Suprapubic skin (tissue), 4 donors: ENCODE results near the gene LANCL1.

Source experiments
- CTCF ChIP-seq, 2 donors: fragments of 200-600 bp in 1 of 2; fragments of 450-650 bp in 1 of 2; sonication (generic) in 1 of 2; IDR thresholded peaks; one replicate each; pipeline ENCODE4 v1.5.1; 2016 to 2019; ENCODE audit warnings: antibody characterized with exemption in 2 of 2, mild to moderate bottlenecking in 1 of 2, moderate library complexity in 1 of 2
- POLR2A ChIP-seq, 2 donors: fragments of 450-650 bp; IDR thresholded peaks; one replicate each; pipeline ENCODE4 v1.6.1; 2017; ENCODE audit warnings: antibody characterized with exemption in 2 of 2, mild to moderate bottlenecking in 2 of 2, moderate library complexity in 2 of 2
- POLR2AphosphoS5 ChIP-seq, 3 donors: sonication (generic); formaldehyde crosslinking; IDR thresholded peaks; one replicate each; pipeline ENCODE4 v1.6.1; 2017; ENCODE audit warnings: antibody characterized with exemption in 3 of 3

- TF ChIP-seq CTCF (IDR thresholded peaks at IDR 0.05) (no peak), POLR2AphosphoS5 (IDR thresholded peaks at IDR 0.05) (no peak), POLR2A (IDR thresholded peaks at IDR 0.05) (no peak)
Measured at GRCh38 chr2:210442457-210442856, 34.1 kb downstream of the LANCL1 start.
